Measurements from ENCODE around the gene SARM1.

Gene SARM1

DNA sequence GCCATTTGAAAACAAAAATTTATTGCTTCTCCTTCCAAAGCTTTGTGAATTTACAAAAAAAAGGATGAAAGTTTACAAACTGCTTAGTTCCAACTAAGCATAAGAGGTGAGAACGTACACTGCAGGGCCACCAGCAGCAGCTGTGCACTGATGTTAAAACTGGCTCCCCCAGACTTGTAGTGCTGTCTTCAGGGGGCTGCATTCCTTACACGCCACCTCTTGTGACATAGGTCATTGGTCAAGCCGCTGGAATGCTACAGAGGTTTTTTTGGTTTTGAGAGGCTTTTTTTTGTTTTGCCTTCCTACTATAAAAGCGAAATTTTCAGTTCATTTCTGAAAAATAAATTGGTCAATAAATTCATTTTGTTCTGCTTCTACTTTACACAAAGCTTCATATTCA is 43.2 kb upstream of the SARM1 start:
- no peak overlapping the region for H3K4me3 ChIP-seq (ENCODE audit: low read depth, low read length)
- DNase-seq (ENCODE audit: low read depth), result no peak
- TF ChIP-seq, protein P1, sequence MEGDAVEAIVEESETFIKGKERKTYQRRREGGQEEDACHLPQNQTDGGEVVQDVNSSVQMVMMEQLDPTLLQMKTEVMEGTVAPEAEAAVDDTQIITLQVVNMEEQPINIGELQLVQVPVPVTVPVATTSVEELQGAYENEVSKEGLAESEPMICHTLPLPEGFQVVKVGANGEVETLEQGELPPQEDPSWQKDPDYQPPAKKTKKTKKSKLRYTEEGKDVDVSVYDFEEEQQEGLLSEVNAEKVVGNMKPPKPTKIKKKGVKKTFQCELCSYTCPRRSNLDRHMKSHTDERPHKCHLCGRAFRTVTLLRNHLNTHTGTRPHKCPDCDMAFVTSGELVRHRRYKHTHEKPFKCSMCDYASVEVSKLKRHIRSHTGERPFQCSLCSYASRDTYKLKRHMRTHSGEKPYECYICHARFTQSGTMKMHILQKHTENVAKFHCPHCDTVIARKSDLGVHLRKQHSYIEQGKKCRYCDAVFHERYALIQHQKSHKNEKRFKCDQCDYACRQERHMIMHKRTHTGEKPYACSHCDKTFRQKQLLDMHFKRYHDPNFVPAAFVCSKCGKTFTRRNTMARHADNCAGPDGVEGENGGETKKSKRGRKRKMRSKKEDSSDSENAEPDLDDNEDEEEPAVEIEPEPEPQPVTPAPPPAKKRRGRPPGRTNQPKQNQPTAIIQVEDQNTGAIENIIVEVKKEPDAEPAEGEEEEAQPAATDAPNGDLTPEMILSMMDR (IDR thresholded peaks at IDR 0.05; ENCODE audit: low read depth, low read length), result no peak
- no peak for TF ChIP-seq POLR2A (IDR thresholded peaks at IDR 0.05; ENCODE audit: extremely low read depth, insufficient read length)
- TF ChIP-seq, protein P2, sequence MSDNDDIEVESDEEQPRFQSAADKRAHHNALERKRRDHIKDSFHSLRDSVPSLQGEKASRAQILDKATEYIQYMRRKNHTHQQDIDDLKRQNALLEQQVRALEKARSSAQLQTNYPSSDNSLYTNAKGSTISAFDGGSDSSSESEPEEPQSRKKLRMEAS (IDR thresholded peaks at IDR 0.05; ENCODE audit: low read depth, low read length), result no peak
- no peak for TF ChIP-seq MYC (IDR thresholded peaks at IDR 0.05; ENCODE audit: low read depth, low read length)

DNA sequence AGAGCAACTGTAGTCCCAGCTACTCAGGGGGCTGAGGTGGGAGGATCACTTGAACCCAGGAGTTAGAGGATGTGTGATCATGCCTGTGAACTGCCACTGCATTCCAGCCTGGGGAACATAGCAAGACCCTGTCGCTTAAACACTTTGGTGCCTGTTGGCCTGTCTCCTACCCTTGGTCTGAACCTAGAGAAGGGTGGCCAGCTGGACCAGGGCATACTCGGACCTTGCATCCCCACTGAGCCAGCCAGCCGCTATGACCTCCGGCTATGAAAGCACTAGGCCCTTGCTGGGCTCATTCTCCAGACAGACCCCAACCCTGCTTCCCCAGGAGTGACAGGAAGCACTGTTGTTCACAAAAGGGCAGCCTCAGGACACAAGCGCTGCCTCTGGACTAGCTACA is 40.8 kb upstream of the SARM1 start:
- no peak overlapping the region for H3K4me3 ChIP-seq (ENCODE audit: low read depth, low read length)

DNA sequence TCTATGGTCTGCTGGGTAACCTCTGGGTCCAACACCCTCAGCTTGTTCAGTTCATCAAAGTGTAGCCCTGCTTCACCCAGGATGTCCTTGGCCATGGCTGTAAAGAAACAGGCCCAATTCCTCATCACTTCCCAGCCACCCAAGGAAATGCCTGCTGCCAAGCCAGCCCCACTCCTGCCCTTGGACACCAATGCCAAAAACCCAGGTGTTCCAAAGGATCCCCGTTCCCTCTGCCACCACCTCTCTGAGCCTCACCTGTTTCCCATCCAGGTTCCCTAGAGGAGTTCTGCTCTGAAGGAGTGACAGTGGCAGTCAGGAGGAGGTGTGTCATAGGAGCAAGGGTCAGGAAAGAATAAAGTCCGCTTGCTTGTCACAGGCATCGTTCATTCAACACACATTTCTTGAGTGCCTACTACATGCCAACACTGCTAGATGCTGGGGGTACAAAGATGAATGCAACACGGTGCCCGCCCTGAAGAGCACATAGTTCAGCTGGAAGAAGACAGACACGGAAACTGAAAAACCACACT is 39.5 kb upstream of the SARM1 start:
- DNase-seq (ENCODE audit: low read depth), result no peak
- TF ChIP-seq POLR2A (IDR thresholded peaks at IDR 0.05; ENCODE audit: extremely low read depth, insufficient read length) (no peak), MYC (IDR thresholded peaks at IDR 0.05; ENCODE audit: low read depth, low read length) (no peak)
- TF ChIP-seq, protein P1 (IDR thresholded peaks at IDR 0.05; ENCODE audit: low read depth, low read length), result no peak
- TF ChIP-seq, protein P2 (IDR thresholded peaks at IDR 0.05; ENCODE audit: low read depth, low read length), result no peak
- H3K4me3 ChIP-seq (ENCODE audit: low read depth, low read length), result no peak overlapping the region

More for the DNA sequence above, 40.8 kb upstream of the SARM1 start:
- no peak for DNase-seq (ENCODE audit: low read depth)
- TF ChIP-seq, protein P1 (IDR thresholded peaks at IDR 0.05; ENCODE audit: low read depth, low read length), result no peak
- TF ChIP-seq, protein P2 (IDR thresholded peaks at IDR 0.05; ENCODE audit: low read depth, low read length), result no peak
- no peak for TF ChIP-seq MYC (IDR thresholded peaks at IDR 0.05; ENCODE audit: low read depth, low read length)
- TF ChIP-seq POLR2A (IDR thresholded peaks at IDR 0.05; ENCODE audit: extremely low read depth, insufficient read length), result no peak

DNA sequence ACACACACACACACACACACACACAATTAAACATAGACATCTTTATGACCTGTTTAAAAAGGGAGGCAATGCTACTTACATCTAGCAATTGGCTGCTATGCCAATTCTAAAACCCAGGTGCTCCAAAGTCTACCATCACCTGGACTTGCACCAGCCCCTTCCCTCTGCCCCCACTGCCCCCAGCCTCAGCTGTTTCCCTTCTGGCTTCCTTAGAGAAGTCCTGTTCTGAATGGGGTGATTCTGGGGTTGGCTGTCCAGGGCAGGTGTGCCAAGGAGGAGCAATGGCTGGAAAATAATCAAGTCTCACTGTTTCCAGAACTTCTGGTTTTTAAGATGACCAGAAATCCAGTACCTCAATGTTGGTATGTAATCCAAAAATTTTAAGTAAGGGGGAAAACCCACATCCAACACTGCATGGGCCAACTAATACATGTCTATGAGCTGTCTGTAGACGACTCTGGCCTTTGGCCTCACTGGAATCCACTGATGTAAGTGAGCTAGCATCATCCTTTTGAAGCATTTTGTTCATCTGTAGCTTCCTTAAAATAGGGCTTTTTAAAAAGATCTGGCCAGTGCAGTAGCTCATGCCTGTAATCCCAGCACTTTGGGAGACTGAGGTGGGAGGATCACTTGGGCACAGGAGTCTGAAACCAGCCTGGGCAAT is 38.3 kb upstream of the SARM1 start:
- no peak overlapping the region for H3K4me3 ChIP-seq (ENCODE audit: low read depth, low read length)
- TF ChIP-seq MYC (IDR thresholded peaks at IDR 0.05; ENCODE audit: low read depth, low read length) (no peak), POLR2A (IDR thresholded peaks at IDR 0.05; ENCODE audit: extremely low read depth, insufficient read length) (no peak)
- TF ChIP-seq, protein P2 (IDR thresholded peaks at IDR 0.05; ENCODE audit: low read depth, low read length), result no peak
- TF ChIP-seq, protein P1 (IDR thresholded peaks at IDR 0.05; ENCODE audit: low read depth, low read length), result no peak
- DNase-seq (ENCODE audit: low read depth), result no peak

DNA sequence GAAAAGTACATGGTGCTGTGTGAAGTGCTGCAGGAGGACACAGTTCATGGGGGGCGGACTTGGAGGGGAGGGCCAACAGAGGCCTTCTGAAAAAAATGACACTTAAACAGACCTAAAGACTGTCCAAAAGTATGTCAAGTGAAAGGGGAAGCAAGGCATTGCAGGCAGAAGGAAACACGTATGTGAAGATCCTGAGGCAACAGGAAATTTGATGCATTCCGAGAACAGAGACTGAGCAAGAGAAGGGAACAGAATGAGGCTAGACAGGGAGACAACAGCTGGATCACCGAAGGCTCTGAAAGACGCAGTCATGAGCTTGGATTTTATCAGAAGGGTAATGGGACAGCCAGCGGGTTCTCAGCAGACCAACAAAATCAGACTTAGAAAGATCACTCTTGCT is 37.3 kb upstream of the SARM1 start:
- no peak for TF ChIP-seq POLR2A (IDR thresholded peaks at IDR 0.05; ENCODE audit: extremely low read depth, insufficient read length)
- TF ChIP-seq, protein P1 (IDR thresholded peaks at IDR 0.05; ENCODE audit: low read depth, low read length), result no peak
- no peak for TF ChIP-seq MYC (IDR thresholded peaks at IDR 0.05; ENCODE audit: low read depth, low read length)
- TF ChIP-seq, protein P2 (IDR thresholded peaks at IDR 0.05; ENCODE audit: low read depth, low read length), result no peak
- H3K4me3 ChIP-seq (ENCODE audit: low read depth, low read length), result peak overlapping the region; percentile 90
- DNase-seq (ENCODE audit: low read depth), result no peak

All from NB4 (cell line).